Ovary (tissue), 9 donors: Measurements from ENCODE around the gene TET1. TPM values are rescaled to one million over a fixed set of nuclear protein-coding genes. Genes with fewer than 3 reads are reported as not detected.
"Not testable (repeated sequence)": the region's sequence is repeated elsewhere in the genome, so short reads cannot be mapped to it uniquely, and the experiment has no call there.

Source experiments
- DNase-seq, 5 donors: peaks; one replicate each; pipeline ENCODE4 v3.0.0-alpha.2; 2019 to 2020
- H3K27ac ChIP-seq, 2 donors: fragments of 200-600 bp; one replicate each; pipeline versions ENCODE4 v1.5.1 to v1.8.0; 2019 to 2022
- H3K27me3 ChIP-seq: fragments of 200-600 bp; one replicate; pipeline ENCODE4 v1.8.0; 2022
- H3K36me3 ChIP-seq: fragments of 200-600 bp; sonication (generic); one replicate; pipeline ENCODE4 v1.5.1; 2019
- H3K4me1 ChIP-seq: one replicate; pipeline ENCODE4 v1.8.1; 2013; ENCODE audit warnings: mild to moderate bottlenecking, moderate library complexity; ENCODE audit not compliant: insufficient read depth
- H3K4me3 ChIP-seq: fragments of 200-600 bp; sonication (generic); one replicate; pipeline ENCODE4 v1.5.1; 2017
- H3K9me3 ChIP-seq, 2 donors: fragments of 200-600 bp in 1 of 2; sonication (generic) in 1 of 2; one replicate each; pipeline versions ENCODE4 v1.5.1 to v1.8.1; 2013 to 2019; ENCODE audit warnings: mild to moderate bottlenecking in 1 of 2, moderate library complexity in 1 of 2
- EP300 ChIP-seq: sonication (generic); formaldehyde crosslinking; IDR thresholded peaks from one replicate; pipeline ENCODE4 v1.6.1; 2017; ENCODE audit warnings: antibody characterized with exemption
- POLR2A ChIP-seq: fragments of 450-650 bp; IDR thresholded peaks from one replicate; pipeline ENCODE4 v1.6.1; 2017; ENCODE audit warnings: antibody characterized with exemption, mild to moderate bottlenecking, moderate library complexity
- WGBS, 3 donors: extraction: QIAGEN DNeasy Blood & Tissue Kit in 1 of 3; methylation state at CpG; one replicate each; pipeline versions ENCODE4 v1.1.5 to v1.1.7; 2013 to 2017; 5-methylcytosine and 5-hydroxymethylcytosine counted together
- intact Hi-C, 4 donors: fragments of 100-400 bp; cut with DNase I; formaldehyde crosslinking; loops; one replicate each; pipeline versions ENCODE4 v1.11.0 to v1.15.1; 2022 to 2023
- polyA plus RNA-seq, 2 donors: library from polyadenylated mRNA; stranded (reverse); fragments of 200-250 nt in 1 of 2; fragments of 350-450 nt in 1 of 2; fragmentation: Illumina TruSeq in 1 of 2; extraction: RNeasy Lipid Tissue Mini Kit (QIAGEN cat#74804) in 1 of 2; gene quantifications; one replicate each; pipeline ENCODE4 v1.2.3, GENCODE V29; 2013 to 2014
- total RNA-seq, 7 donors: library from RNA; depleted of rRNA in 2 of 7; stranded (reverse); fragments of >200 nt in 2 of 7; fragmentation: NEBNext Ultra II Directional in 3 of 7; extraction: Animal tissue kit (Norgen Biotek cat#: 25700) in 3 of 7; gene quantifications; one replicate each; pipeline versions ENCODE4 v1.1.0 to v1.2.4, GENCODE V29; 2016 to 2023
- TF ChIP-seq, protein P1 (sequence below), 3 donors: fragments of 450-650 bp in 2 of 3; fragments of 200-600 bp in 1 of 3; IDR thresholded peaks; one replicate each; pipeline versions ENCODE4 v1.5.1 to v1.8.0; 2016 to 2022; ENCODE audit warnings: antibody characterized with exemption in 3 of 3, mild to moderate bottlenecking in 1 of 3
- donor health status: DM: no; HTN: no; CAD: no; lungs with moderate emphysema.
- donor health status: DM: no; HTN: no; CAD: no.
- donor health status: Bipolar disorder and iron deficiency.
- donor health status: DM: yes; HTN: yes; CAD: no.
- donor health status: DM: no; HTN: no; CAD: no.
- donor health status: DM: yes; HTN: yes; CAD: no.

TET1 gene
- total and polyA plus RNA-seq, 9 donors: 0.69 to 7.0 (median 5.3) TPM

DNA sequence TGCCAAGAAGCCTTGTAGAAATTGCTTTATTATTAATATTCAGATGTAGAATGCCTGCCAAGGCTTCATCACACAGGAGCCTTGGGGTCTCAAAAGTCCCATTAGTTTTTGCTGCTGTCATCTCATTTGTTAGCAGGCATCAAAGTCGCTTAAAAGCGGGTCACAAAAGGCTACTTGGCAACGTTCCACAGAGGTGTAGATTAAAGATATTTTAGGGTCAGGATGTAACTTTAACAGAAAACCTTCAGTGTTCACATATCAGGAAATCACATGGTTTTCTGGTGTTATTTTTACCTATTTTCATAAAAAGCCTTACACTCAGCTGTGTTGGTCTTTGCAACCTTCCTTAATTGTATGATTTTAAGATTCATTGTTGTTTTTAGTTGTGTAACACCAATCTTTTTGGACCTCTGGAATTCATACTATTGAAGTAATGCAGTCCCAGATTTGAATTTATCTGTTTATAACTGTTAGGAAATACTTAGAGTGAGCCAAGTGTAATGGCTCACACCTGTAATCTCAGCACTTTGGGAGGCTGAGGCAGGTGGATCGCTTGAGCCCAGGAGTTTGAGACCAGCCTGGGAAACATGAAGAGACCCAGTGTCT, 65.3 kb downstream of the TET1 start:
- no peaks in the 10 kb centered on the region for H3K27me3 ChIP-seq

DNA sequence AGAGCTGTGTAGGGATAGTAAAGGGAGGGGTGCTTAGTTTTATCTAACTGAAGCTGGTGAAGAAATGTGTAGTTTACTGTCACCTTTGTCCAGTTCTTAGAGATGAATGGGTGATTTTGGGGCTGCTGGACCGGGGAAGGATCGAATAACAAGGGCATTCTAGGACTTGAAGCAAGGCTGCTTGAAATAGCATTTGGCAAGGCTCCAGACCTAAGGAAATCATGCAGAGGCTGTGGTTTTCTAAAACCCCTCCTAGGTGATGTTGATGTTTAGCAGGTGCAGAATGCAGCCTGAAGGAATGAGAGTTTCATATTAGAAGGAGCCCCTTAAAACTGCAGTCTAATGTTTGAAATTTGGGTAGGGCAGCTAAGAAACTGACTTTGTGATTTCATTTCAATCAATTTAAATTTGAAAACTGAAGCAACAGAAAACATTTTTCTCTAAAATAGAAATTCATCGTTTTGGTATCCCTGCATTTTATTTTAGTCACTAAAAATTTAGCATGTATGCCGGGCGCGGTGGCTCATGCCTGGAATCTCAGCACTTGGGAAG, 68.5 kb downstream of the TET1 start:
- Histone ChIP-seq H3K27me3 (no peaks in the 10 kb centered on the region), H3K36me3 (no peaks in the 10 kb centered on the region), H3K27ac (no peak overlapping the region), H3K9me3 (no peaks in the 10 kb centered on the region), H3K4me3 (no peak overlapping the region), H3K4me1 (peaks cover 2% of the 10 kb centered on the region)
- intact Hi-C loops: no loop called here
- whole genome bisulfite sequencing, 3 donors: 60 to 64% (median 61%) methylated on average over 6 of the region's 6 CpGs
- TF ChIP-seq EP300: no peak
- no peak for DNase-seq

More for the DNA sequence above, 65.3 kb downstream of the TET1 start:
- Histone ChIP-seq H3K4me1 (no peaks in the 10 kb centered on the region), H3K4me3 (no peak overlapping the region), H3K36me3 (no peaks in the 10 kb centered on the region), H3K9me3 (no peaks in the 10 kb centered on the region), H3K27ac (no peak overlapping the region)
- WGBS, 3 donors: 55 to 69% (median 63%) methylated on average over 4 of the region's 4 CpGs
- intact Hi-C loops: no loop called here
- TF ChIP-seq EP300 (no peak), POLR2A (no peak)
- TF ChIP-seq, protein P1, sequence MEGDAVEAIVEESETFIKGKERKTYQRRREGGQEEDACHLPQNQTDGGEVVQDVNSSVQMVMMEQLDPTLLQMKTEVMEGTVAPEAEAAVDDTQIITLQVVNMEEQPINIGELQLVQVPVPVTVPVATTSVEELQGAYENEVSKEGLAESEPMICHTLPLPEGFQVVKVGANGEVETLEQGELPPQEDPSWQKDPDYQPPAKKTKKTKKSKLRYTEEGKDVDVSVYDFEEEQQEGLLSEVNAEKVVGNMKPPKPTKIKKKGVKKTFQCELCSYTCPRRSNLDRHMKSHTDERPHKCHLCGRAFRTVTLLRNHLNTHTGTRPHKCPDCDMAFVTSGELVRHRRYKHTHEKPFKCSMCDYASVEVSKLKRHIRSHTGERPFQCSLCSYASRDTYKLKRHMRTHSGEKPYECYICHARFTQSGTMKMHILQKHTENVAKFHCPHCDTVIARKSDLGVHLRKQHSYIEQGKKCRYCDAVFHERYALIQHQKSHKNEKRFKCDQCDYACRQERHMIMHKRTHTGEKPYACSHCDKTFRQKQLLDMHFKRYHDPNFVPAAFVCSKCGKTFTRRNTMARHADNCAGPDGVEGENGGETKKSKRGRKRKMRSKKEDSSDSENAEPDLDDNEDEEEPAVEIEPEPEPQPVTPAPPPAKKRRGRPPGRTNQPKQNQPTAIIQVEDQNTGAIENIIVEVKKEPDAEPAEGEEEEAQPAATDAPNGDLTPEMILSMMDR (IDR thresholded peaks at IDR 0.05): no peak
- DNase-seq: no peak

DNA sequence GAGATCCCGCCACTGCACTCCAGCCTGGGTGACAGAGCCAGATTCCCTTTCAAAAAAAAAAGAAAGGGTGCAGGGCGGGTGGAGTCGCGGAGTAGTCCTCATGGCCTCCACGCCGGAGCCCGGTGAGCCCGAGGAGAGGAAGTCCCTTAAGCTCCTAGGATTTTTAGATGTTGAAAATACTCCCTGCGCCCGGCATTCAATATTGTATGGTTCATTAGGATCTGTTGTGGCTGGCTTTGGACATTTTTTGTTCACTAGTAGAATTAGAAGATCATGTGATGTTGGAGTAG, 72.1 kb downstream of the TET1 start:
- H3K27me3 ChIP-seq, intact Hi-C loops, H3K9me3 ChIP-seq, H3K27ac ChIP-seq, H3K36me3 ChIP-seq, H3K4me1 ChIP-seq, H3K4me3 ChIP-seq, DNase-seq: not testable (repeated sequence)
- WGBS, 3 donors: 97 to 99% (median 98%) methylated on average over 10 of the region's 10 CpGs

DNA sequence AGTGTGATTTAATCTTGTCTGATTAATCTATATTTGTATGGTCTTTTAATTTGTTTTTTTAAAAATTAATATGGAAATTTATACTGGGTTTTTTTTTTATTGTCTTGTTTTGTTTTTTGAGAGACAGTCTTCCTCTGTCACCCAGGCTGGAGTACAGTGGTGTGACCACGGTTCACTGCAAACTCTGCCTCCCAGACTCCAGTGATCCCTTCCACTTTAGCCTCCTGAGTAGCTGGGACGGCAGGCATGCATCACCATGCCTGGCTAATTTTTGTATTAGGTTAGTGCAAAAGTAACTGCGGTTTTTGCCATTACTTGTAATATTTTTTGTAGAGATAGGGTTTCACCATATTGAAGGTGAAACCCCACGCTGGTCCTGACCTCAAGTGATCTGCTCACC, 73.1 kb downstream of the TET1 start:
- WGBS, 3 donors: 70 to 83% (median 74%) methylated on average over 4 of the region's 4 CpGs
- Histone ChIP-seq H3K27me3 (no peaks in the 10 kb centered on the region), H3K4me3 (no peak overlapping the region), H3K9me3 (no peaks in the 10 kb centered on the region), H3K4me1 (peaks cover 5% of the 10 kb centered on the region), H3K27ac (no peak overlapping the region), H3K36me3 (no peaks in the 10 kb centered on the region)
- intact Hi-C loops: no loop called here
- TF ChIP-seq POLR2A (no peak), EP300 (no peak)
- TF ChIP-seq, protein P1 (IDR thresholded peaks at IDR 0.05): no peak
- no peak for DNase-seq

DNA sequence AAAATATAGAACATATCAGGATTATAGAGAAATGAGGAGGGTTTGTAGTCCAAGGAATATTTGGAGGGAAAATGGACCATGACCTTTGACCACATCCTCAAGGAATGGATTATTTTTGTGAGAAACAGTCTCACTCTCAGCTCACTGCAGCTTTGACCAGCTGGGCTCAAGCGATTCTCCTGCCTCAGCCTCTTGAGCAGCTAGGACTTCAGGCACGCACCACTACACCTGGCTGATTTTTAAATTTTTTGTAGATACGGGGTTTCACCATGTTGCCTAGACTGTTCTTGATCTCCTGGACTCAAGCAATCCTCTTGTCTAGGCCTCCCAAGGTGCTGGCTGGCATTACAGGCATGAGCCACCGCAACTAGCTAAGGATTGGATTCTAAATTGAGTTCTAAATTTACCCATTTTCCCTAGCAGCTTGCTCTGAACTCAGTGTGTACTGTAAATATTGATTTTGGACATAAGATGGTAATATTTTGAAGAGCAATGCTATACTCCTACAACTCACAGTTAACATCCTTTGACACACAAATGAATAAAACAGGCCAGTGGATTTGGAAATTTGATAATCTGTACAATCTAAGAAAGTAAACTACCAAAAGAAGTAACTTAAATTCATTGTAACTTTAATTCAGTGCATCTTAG, 73.8 kb downstream of the TET1 start:
- Histone ChIP-seq H3K4me1 (peaks cover 5% of the 10 kb centered on the region), H3K4me3 (no peak overlapping the region), H3K9me3 (no peaks in the 10 kb centered on the region), H3K27me3 (no peaks in the 10 kb centered on the region), H3K36me3 (no peaks in the 10 kb centered on the region), H3K27ac (no peak overlapping the region)
- intact Hi-C loops: no loop called here
- WGBS, 3 donors: 28 to 72% (median 40%) methylated on average over 4 of the region's 4 CpGs
- DNase-seq: no peak
- no peak for TF ChIP-seq EP300

DNA sequence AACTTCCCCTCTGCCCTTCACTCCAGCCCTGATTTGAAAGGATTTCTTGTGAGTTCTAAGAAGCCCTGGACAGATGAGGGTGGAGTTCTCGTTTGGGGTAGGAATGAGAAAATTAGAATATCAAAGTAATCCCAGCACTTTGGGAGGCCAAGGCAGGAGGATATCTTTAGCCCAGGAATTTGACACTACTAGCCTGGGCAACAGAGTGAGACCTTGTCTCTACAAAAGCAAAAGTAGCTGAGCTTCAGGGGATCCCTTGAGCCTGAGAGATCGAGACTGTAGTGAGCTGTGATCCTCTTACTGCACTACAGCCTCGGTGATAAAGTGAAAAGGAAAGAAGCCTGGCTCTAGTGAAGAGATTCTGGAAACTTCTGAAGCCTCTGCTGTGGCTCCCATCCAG, 76.2 kb downstream of the TET1 start:
- H3K4me3 ChIP-seq: no peak overlapping the region
- TF ChIP-seq POLR2A (no peak), EP300 (no peak)
- TF ChIP-seq, protein P1 (IDR thresholded peaks at IDR 0.05): no peak
- no peak overlapping the region for H3K27ac ChIP-seq
- DNase-seq: no peak
- H3K27me3 ChIP-seq: no peaks in the 10 kb centered on the region
- 83 to 95% (median 85%) methylated on average over 3 of the region's 3 CpGs for WGBS, 3 donors
- H3K4me1 ChIP-seq: peaks cover 5% of the 10 kb centered on the region
- H3K36me3 ChIP-seq: no peaks in the 10 kb centered on the region
- no peaks in the 10 kb centered on the region for H3K9me3 ChIP-seq
- intact Hi-C loops: no loop called here

DNA sequence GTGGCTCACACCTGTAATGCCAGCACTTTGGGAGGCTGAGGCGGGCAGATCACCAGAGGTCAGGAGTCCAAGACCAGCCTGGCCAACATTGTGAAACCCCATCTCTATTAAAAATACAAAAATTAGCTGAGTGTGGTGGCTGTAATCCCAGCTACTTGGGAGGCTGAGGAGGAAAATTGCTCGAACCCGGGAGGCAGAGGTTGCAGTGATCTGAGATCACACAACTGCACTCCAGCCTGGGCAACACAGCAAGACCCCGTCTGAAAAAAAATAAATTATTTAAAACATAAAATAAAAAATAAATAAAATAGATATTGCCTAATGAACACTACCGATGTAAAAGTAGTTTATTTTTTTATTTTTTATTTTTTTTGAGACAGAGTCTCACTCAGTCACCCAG, 83.4 kb downstream of the TET1 start:
- H3K4me3 ChIP-seq, H3K27me3 ChIP-seq, intact Hi-C loops, DNase-seq, H3K27ac ChIP-seq, H3K36me3 ChIP-seq, H3K9me3 ChIP-seq, H3K4me1 ChIP-seq: not testable (repeated sequence)
- WGBS, 3 donors: 87 to 96% (median 95%) methylated on average over 5 of the region's 5 CpGs
